Measurements from ENCODE around the gene ZNF205.
"Not testable (repeated sequence)": the region's sequence is repeated elsewhere in the genome, so short reads cannot be mapped to it uniquely, and the experiment has no call there.

The ZNF205 gene

DNA sequence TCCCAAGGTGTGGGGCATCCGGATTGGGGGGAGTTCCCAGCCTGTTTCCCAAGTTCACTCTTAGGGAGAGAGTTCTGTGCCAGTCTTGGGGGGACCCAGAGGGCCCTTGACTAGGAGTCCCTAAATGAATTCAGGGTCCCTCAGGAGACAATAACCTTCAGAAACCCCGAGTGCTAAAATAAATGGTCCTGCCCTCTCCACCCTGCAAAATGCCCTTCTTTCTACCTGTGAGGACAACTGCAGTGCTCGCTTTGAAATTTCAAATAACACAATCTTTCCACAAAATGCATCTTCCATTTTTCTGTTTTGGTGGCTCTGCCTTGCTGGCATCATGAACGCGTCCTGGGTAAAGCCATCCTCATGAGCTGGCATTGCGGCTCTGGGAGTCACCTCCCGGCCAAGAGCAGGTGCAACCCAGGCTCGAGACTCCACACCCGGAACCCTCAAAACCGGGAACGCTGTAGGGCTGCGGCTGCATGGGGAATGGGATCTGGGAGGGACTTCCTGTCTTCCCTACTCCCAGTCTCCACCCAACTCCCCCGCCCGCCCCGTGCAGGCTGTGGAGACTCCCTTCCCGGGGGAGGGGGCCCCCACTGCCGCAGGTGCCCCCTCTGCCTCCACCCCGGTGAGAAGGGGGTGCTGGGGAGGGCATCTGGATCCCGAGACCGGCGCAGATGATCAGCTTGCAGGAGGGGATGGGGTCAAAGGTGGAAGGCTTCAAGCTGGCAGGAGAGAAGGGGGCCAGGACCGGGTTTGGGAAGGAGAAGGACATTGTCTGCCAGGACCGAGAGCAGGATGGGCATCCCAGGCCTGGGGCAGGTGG is at the start of gene ZNF205:
TSS of gene ZNF205 (plus strand) at position 529 of the 823 bp plus-strand sequence. CDS start 845 bp downstream, outside the sequence.
- DNase-seq (ENCODE audit: low read depth in 2 of 2) = no peak

DNA sequence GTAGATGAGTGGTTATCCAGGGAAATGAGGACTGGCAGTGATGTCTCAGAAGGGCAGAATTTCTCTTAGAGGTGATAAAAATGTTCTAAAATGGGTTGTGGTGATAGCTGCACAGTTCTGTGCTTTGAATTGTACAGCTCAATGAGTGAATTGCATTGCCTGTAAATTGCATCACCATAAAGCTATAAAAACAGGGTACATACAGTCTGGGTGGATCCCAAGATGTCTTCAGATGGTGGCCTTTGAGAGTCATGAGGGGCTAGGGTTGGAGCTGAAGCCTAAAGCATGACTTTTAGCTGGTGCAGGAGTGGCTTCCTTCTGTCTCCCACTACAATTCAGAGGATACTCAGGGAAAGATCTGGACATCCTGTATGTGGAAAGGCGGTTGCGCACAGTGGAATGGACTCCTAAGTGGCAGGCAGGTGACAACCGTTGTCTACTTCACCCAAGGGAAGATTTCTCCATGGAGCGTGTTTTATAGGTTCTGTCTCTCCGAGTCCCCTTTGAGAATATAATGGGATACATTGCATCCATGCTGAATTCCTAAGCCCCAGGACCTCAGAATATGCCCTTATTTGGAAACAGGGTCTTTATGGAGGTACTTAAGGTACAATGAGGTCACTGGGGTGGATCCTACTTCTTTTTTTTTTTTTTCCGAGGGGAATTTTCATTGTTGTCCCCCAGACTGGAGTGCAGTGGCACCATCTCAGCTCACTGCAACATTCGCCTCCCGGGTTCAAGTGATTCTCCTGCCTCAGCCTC is 48.6 kb upstream of the ZNF205 start:
- DNase-seq (ENCODE audit: low read depth in 2 of 2) = no peak

DNA sequence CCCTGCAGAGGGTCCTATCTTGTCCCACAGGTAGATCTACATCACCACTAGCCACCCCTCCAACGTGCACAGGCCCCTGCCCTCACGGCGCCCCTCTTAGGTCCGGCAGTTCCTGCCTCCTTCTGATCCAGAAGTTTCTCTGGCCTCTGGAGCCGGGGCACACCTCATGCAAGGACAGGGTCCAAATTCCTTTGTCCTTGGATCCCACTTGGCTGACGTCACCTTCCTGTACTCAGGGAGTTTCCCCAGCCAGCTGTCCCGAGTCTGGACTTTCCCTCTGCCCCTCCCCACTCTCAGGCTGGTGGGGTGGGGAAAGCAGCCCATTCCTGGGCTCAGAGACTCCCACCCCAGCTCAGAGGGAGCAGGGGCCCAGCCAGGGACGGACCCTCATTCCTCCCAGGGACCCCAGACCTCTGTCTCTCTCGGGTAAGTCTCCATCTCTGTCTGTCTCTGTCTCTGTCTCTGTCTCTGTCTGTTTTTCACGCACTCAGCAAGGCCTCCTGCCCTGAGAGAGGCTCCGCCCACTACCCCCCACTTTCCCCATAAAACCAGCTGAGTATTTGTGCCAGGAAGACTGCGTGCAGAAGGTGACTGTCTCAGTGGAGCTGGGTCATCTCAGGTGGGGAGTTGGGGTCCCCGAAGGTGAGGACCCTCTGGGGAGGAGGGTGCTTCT is 47.2 kb upstream of the ZNF205 start, which contains the start of gene IL32:
TSS of gene IL32 (plus strand) at position 572 of the 673 bp plus-strand sequence. CDS start 172 bp downstream, outside the sequence.
- DNase-seq (ENCODE audit: low read depth in 2 of 2) = peak; percentile 38 to 54

GRCh38 chr16:3065742-3066439 is 46.5 kb upstream of the ZNF205 start:
- no peak for DNase-seq (ENCODE audit: low read depth in 2 of 2)

DNA sequence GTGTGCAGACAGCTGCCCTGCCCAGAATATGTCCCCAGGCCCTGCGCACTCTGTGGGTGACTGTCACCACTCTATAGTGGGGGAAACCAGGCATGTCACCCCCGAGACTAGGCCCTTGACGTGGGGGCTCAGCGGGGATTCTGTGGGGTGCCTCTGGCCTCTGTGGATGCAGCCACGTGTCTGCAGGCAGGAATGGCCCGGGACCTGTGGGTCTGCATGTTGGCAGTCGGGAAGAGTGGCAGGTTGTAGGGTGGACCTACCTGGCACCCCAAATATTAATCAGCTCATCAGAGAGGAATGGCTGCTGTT is 46.0 kb upstream of the ZNF205 start:
- DNase-seq (ENCODE audit: low read depth in 2 of 2) = no peak

- no peak for DNase-seq (ENCODE audit: low read depth in 2 of 2)
These were observed 43.9 kb upstream of the ZNF205 start for GRCh38 chr16:3068487-3068886.

GRCh38 chr16:3069146-3069545 is 43.2 kb upstream of the ZNF205 start:
- not testable (repeated sequence) for DNase-seq (ENCODE audit: low read depth in 2 of 2)

- DNase-seq (ENCODE audit: low read depth in 2 of 2) = no peak
These were observed 41.7 kb upstream of the ZNF205 start for GRCh38 chr16:3070608-3071111.

GRCh38 chr16:3071655-3072054 is 40.7 kb upstream of the ZNF205 start:
- DNase-seq (ENCODE audit: low read depth in 2 of 2) = no peak

- DNase-seq (ENCODE audit: low read depth in 2 of 2) = not testable (repeated sequence)
These were observed 40.2 kb upstream of the ZNF205 start for GRCh38 chr16:3072148-3072547.

- DNase-seq (ENCODE audit: low read depth in 2 of 2) = not testable (repeated sequence)
These were observed 39.7 kb upstream of the ZNF205 start for GRCh38 chr16:3072576-3073263.

DNA sequence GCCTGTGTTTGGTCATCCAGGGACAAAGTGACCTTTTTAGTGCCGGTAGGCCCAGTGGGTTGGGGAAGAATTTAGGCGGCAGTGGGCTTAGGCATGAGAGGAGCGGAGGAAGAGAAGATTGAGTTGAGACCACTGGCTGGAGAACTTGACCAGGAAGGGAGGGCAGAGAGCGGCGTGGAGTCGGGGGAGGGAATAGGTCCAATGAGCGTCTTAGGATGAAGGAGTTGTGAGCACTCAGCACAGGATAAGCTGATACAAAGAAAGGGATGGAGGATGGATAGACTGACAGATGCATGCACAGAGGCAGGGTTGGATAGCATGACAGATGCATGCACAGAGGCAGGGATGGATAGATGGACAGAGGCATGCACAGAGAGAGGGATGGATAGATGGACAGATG is 38.9 kb upstream of the ZNF205 start:
- DNase-seq (ENCODE audit: low read depth in 2 of 2) = no peak

- peak; percentile 58 to 61 for DNase-seq (ENCODE audit: low read depth in 2 of 2)
These were observed 37.4 kb upstream of the ZNF205 start for GRCh38 chr16:3074860-3075522.

DNA sequence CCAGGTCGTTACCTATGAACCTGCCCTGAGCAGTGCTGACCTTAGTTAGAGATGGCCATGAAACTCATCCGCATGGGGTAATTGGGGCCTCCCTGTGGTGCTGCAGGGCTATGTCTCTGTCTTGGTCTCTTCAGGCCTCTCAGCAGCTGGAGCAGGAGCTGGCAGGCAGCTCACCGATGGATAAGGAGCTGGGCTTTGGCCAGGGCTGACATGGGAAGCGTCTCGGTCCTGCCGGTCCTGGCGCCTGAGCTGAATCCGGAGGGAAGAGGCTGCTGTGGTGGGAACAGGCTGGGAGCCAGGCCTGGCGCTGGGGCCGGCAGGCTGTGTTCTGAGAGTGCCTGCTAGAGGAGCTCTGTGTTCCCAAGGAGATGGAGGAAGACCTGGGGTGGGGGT is 36.9 kb upstream of the ZNF205 start:
- DNase-seq (ENCODE audit: low read depth in 2 of 2) = no peak

GRCh38 chr16:3075946-3076345 is 36.4 kb upstream of the ZNF205 start:
- DNase-seq (ENCODE audit: low read depth in 2 of 2) = not testable (repeated sequence)

DNA sequence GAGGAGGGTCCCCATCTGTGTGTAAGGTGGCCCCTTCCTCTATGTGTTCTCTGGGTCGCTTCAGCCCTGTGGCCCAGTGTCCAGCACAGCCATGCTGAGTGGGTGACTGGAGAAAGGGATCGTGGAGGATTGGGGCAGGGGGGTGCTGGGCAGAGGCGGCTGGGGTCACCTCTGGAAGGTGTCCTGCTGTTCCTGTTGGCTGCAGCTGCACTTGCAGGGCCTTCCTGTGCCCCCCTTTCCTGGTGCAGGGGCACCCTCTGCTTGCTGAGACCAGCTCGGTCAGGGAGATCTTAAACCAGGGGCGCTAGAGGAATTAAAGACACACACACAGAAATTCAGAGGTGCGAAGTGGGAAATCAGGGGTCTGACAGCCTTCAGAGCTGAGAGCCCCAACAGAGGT is 35.8 kb upstream of the ZNF205 start:
- DNase-seq (ENCODE audit: low read depth in 2 of 2) = no peak

GRCh38 chr16:3080024-3080423 is 32.4 kb upstream of the ZNF205 start:
- no peak for DNase-seq (ENCODE audit: low read depth in 2 of 2)

DNA sequence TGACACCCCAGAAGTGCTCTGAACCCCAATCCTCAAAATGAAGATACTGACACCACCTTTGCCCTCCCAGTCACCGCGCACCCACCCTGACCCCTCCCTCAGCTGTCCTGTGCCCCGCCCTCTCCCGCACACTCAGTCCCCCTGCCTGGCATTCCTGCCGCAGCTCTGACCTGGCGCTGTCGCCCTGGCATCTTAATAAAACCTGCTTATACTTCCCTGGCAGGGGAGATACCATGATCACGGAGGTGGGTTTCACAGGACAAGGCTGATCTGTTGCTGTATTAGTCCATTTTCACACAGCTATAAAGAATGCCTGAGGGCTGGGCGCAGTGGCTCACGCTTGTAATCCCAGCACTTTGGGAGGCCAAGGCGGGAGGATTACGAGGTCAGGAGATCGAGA is 30.4 kb upstream of the ZNF205 start:
- not testable (repeated sequence) for DNase-seq (ENCODE audit: low read depth in 2 of 2)

GRCh38 chr16:3083408-3083807 is 29.0 kb upstream of the ZNF205 start:
- not testable (repeated sequence) for DNase-seq (ENCODE audit: low read depth in 2 of 2)

- DNase-seq (ENCODE audit: low read depth in 2 of 2) = no peak
These were observed 27.9 kb upstream of the ZNF205 start for GRCh38 chr16:3084491-3084890.

Data from stimulated activated CD8-positive, alpha-beta memory T cell treated with anti-CD3 and anti-CD28 coated beads, Interleukin-2, amount 100 ng/mL, for 1 hour (primary cell).